NCI-H2227 (cell line): ENCODE measurements around the gene DOCK2.
"Not testable (repeated sequence)": the region's sequence is repeated elsewhere in the genome, so short reads cannot be mapped to it uniquely, and the experiment has no call there.

Experiments used
- DNase-seq: peaks from one replicate; lab custom pipeline; 2025; ENCODE audit not compliant: unreplicated experiment; lab: John Stamatoyannopoulos, UW

The DOCK2 gene

GRCh38 chr5:169934990-169935389 is 297.9 kb downstream of the DOCK2 start:
- no peak for DNase-seq

GRCh38 chr5:169935762-169936161 is 298.7 kb downstream of the DOCK2 start:
- no peak for DNase-seq

GRCh38 chr5:169938439-169938838 is 301.4 kb downstream of the DOCK2 start:
- DNase-seq, result no peak

- DNase-seq, result no peak
Observed at GRCh38 chr5:169939731-169940130, 302.7 kb downstream of the DOCK2 start.

GRCh38 chr5:169941542-169941941 is 304.5 kb downstream of the DOCK2 start:
- no peak for DNase-seq

- no peak for DNase-seq
Observed at GRCh38 chr5:169942181-169942580, 305.1 kb downstream of the DOCK2 start.

GRCh38 chr5:169943026-169943425 is 306.0 kb downstream of the DOCK2 start:
- DNase-seq, result no peak

- DNase-seq, result no peak
Observed at GRCh38 chr5:169944115-169944514, 307.0 kb downstream of the DOCK2 start.

- no peak for DNase-seq
Observed at GRCh38 chr5:169944922-169945680, 308.0 kb downstream of the DOCK2 start.

- DNase-seq, result peak; percentile 8
Observed at GRCh38 chr5:169945831-169946261, 308.8 kb downstream of the DOCK2 start.

- DNase-seq, result no peak
Observed at GRCh38 chr5:169946743-169947295, 309.7 kb downstream of the DOCK2 start.

GRCh38 chr5:169950333-169950732 is 313.3 kb downstream of the DOCK2 start:
- DNase-seq, result no peak

GRCh38 chr5:169953196-169953595 is 316.1 kb downstream of the DOCK2 start:
- DNase-seq, result not testable (repeated sequence)

- no peak for DNase-seq
Observed at GRCh38 chr5:169954786-169955185, 317.7 kb downstream of the DOCK2 start.

- no peak for DNase-seq
Observed at GRCh38 chr5:169956126-169956525, 319.1 kb downstream of the DOCK2 start.

- DNase-seq, result no peak
Observed at GRCh38 chr5:169956756-169957155, 319.7 kb downstream of the DOCK2 start.

- DNase-seq, result no peak
Observed at GRCh38 chr5:169958278-169958677, 321.2 kb downstream of the DOCK2 start.

GRCh38 chr5:169960659-169961058 is 323.6 kb downstream of the DOCK2 start:
- DNase-seq, result no peak

- no peak for DNase-seq
Observed at GRCh38 chr5:169964246-169964645, 327.2 kb downstream of the DOCK2 start.

- no peak for DNase-seq
Observed at GRCh38 chr5:169970339-169970738, 333.3 kb downstream of the DOCK2 start.

GRCh38 chr5:169970911-169971765 is 334.1 kb downstream of the DOCK2 start:
- DNase-seq, result no peak

- DNase-seq, result no peak
Observed at GRCh38 chr5:169971780-169972179, 334.7 kb downstream of the DOCK2 start.
